GM21360 (cell line): ENCODE data around the gene MAG.
"Not testable (repeated sequence)": the region's sequence is repeated elsewhere in the genome, so short reads cannot be mapped to it uniquely, and the experiment has no call there.

ENCODE experiments used
- ATAC-seq: cut with Tn5 transposase; IDR thresholded peaks from one replicate; pipeline ENCODE4 v1.9.1; 2021; ENCODE audit warnings: mild to moderate bottlenecking, moderate library complexity; ENCODE audit not compliant: unreplicated experiment

Gene MAG

DNA sequence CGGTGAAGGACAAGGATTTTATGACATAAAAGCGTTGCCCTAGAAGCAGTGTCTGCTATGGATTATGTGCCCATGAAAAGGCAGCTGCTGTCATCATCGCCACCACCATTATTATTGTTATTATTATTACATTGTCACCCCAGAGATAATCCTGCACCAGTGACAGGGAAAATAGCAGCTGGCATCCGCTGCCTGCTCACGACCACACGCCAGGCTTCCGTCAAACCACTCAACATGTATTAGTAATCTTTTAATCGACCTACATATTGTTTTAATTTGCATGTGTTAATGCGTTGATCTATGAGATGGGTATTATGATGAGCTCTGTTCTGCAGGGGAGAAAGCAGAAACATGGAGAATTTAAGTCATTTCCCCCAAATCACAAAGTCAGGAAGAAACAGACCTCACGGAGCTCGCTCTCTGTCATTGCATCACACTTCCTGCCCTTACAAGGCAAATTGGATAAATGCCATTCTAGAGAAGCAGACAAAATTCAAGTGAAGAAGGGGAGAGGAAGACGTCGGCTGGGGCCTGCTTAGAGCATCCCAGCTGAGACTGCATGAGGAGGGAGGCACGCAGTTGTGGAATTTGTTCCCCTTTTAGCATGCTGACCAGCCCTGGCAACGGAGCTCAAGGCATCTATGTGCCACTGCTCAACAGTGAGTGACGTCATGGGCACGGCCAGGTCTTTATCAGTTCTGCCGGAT lies 66.1 kb downstream of the MAG start, which contains the start of gene FFAR3:
Gene FFAR3, plus strand, starts transcription at position 594 of the 707 bp plus-strand sequence. CDS start 431 bp downstream, outside the sequence.
- ATAC-seq = no peak

DNA sequence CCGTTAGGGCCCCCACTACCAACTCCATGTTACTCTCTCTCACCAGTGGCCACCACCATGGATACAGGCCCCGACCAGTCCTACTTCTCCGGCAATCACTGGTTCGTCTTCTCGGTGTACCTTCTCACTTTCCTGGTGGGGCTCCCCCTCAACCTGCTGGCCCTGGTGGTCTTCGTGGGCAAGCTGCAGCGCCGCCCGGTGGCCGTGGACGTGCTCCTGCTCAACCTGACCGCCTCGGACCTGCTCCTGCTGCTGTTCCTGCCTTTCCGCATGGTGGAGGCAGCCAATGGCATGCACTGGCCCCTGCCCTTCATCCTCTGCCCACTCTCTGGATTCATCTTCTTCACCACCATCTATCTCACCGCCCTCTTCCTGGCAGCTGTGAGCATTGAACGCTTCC lies 66.9 kb downstream of the MAG start:
- ATAC-seq = not testable (repeated sequence)

DNA sequence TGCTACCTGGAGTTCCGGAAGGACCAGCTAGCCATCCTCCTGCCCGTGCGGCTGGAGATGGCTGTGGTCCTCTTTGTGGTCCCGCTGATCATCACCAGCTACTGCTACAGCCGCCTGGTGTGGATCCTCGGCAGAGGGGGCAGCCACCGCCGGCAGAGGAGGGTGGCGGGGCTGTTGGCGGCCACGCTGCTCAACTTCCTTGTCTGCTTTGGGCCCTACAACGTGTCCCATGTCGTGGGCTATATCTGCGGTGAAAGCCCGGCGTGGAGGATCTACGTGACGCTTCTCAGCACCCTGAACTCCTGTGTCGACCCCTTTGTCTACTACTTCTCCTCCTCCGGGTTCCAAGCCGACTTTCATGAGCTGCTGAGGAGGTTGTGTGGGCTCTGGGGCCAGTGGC lies 67.4 kb downstream of the MAG start:
- ATAC-seq = not testable (repeated sequence)

DNA sequence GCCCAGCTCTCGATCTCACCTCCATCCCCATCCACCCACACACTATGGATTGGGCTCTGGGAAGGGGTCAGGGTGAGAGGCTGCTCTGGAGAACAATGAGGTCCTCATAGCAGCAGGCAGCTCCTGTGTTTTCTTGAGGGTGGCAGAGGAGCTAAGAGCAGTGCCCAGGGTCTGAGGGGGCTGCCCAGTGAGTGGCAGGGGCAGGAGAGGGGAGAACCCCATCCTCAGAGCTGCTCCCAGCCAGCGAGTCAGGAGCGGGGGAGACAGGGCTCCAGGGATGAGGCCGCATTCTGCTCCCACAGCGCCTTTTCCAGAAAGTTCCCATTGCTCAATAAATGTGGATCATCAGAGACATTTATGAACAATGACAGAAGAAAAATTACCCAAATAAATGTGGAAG lies 68.1 kb downstream of the MAG start:
- not testable (repeated sequence) for ATAC-seq

DNA sequence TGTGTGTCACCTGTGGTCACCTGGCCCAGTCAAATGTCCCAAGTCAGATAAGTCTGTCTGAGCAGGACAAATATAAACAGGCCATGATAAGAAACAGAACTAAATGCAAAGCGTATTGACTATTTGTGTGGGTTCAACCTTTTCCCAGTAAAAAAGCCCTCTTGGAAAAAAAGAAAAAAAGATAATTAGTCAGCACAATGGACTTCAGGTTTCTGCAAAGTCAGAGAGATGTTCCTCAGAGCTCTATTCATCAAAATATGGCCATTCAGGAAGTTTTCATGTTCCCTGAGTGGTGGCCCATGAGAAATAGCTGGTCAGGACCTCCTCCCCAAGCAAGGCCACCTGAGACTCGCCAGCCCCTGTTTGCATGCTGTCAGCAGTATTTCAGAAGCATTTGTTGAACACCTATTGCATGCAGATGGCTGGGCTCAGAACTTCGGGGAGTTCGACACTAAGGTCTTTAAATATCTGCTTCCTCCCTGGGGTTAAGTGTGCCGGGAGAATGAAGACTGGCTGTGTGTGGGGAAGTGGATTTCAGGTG lies 69.0 kb downstream of the MAG start:
- ATAC-seq = no peak

DNA sequence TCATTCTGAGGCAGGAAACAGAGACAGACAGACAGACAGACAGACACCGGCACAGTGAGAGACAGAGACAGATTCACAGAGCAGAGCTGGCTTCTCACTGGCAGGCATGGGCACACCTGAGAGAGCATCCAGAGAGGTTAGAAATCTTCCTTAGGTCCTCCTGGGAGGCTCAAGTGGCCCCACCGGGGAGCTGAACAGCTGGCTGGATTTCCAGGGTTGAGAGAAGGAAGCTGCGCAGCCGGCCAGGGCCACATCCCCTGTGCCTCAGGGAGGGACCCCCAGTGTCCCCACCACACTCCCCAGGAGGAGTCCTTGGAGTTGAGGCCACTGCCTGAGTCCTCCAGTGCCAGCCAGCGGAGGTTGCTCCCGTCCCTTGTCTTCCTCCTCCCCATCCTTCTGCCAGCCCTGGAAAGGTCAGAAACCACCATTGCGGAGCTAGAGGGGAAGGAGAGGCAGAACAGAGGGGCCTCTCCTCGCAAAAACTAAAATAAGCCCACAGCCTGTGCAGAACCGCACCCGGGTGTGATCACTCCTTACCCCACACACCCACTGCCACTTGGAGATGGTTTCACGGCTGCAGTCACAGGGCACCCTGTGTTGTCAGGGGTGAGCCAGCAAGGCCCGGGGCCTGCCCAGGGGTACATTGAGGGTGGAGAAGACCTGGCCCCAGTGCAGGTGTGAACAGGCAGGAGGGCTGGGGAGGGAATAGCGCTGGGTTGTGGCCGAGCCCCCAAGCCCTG lies 70.5 kb downstream of the MAG start:
- no peak for ATAC-seq

DNA sequence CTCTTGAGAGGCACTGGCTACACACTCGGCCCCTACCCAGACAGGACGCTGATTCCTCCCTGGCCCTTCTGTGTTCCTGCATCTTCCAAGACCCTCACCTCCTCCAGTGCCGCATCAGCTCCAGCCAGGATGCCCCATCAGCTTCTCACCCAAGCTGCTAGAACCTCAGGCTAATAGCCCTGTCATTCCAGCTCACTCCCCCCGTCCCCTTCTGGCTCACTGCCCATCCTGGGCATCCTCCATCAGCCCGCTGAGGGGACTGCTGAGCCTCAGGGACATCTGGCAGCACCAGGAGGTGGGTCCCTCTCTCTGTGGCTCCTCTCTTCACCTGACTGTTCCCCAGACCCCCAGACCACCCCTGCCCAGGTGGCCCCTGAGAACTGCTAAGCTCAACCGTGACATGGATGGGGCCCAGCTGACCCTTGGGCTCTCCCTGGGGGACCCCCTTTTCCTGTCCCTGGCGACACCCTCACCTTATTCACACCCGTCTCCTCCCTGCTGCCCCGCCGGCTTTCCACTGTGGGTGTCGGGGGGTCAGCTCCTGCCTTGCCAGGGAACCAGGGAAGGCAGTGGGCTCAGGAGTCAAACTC lies 71.1 kb downstream of the MAG start:
- no peak for ATAC-seq
